CD4-positive, alpha-beta T cell treated with Interleukin-4 for 4 hours (primary cell): ENCODE data around the gene CDH13.

Experiments used
- DNase-seq: peaks from one replicate; pipeline ENCODE4 v3.0.0-alpha.2; 2020

CDH13 gene

GRCh38 chr16:83470416-83470815, 843.6 kb downstream of the CDH13 start:
- DNase-seq, result no peak

- no peak for DNase-seq
Measured at GRCh38 chr16:83472776-83473501, 846.2 kb downstream of the CDH13 start.

GRCh38 chr16:83473926-83474650, 847.3 kb downstream of the CDH13 start:
- DNase-seq, result no peak

- no peak for DNase-seq
Measured at GRCh38 chr16:83475108-83475507, 848.3 kb downstream of the CDH13 start.

GRCh38 chr16:83481589-83481988, 854.8 kb downstream of the CDH13 start:
- no peak for DNase-seq

GRCh38 chr16:83482545-83483162, 855.9 kb downstream of the CDH13 start:
- DNase-seq, result no peak

GRCh38 chr16:83490073-83490472, 863.3 kb downstream of the CDH13 start:
- DNase-seq, result no peak

GRCh38 chr16:83494459-83494858, 867.7 kb downstream of the CDH13 start:
- no peak for DNase-seq

GRCh38 chr16:83501481-83501880, 874.7 kb downstream of the CDH13 start:
- no peak for DNase-seq

GRCh38 chr16:83508295-83508694, 881.5 kb downstream of the CDH13 start:
- DNase-seq, result no peak

- DNase-seq, result no peak
Measured at GRCh38 chr16:83509316-83509715, 882.5 kb downstream of the CDH13 start.

- DNase-seq, result no peak
Measured at GRCh38 chr16:83510906-83511305, 884.1 kb downstream of the CDH13 start.

GRCh38 chr16:83513008-83513755, 886.4 kb downstream of the CDH13 start:
- DNase-seq, result no peak

GRCh38 chr16:83515395-83515794, 888.6 kb downstream of the CDH13 start:
- no peak for DNase-seq

GRCh38 chr16:83516931-83517330, 890.2 kb downstream of the CDH13 start:
- no peak for DNase-seq

GRCh38 chr16:83517398-83517797, 890.6 kb downstream of the CDH13 start:
- no peak for DNase-seq

- DNase-seq, result no peak
Measured at GRCh38 chr16:83520596-83520995, 893.8 kb downstream of the CDH13 start.

- no peak for DNase-seq
Measured at GRCh38 chr16:83530293-83530692, 903.5 kb downstream of the CDH13 start.

GRCh38 chr16:83532634-83533033, 905.9 kb downstream of the CDH13 start:
- DNase-seq, result no peak

- DNase-seq, result no peak
Measured at GRCh38 chr16:83533193-83533592, 906.4 kb downstream of the CDH13 start.

- no peak for DNase-seq
Measured at GRCh38 chr16:83538707-83539106, 911.9 kb downstream of the CDH13 start.

- DNase-seq, result no peak
Measured at GRCh38 chr16:83539736-83540490, 913.1 kb downstream of the CDH13 start.

GRCh38 chr16:83541231-83541630, 914.5 kb downstream of the CDH13 start:
- no peak for DNase-seq
